ENCODE measurements around the gene FOCAD.

FOCAD gene

GRCh38 chr9:20990867-20991266 lies 306.8 kb downstream of the FOCAD start:
- H4K20me1 ChIP-seq (ENCODE audit: insufficient read depth, low read length, poor library complexity, severe bottlenecking): no peaks in the 10 kb centered on the region
- no peak overlapping the region for H3K9ac ChIP-seq (ENCODE audit: low read depth, low read length, poor library complexity, severe bottlenecking)
- H3F3A ChIP-seq (ENCODE audit: low read depth): no peaks in the 10 kb centered on the region
- H2AFZ ChIP-seq (ENCODE audit: low read length): no peak overlapping the region
- H3K36me3 ChIP-seq (ENCODE audit: insufficient read depth, low read length): peaks cover 21% of the 10 kb centered on the region
- no peaks in the 10 kb centered on the region for H3K9me3 ChIP-seq (ENCODE audit: insufficient read depth, low read depth, low read length)
- no peaks in the 10 kb centered on the region for H3K4me1 ChIP-seq (ENCODE audit: insufficient read depth, low read length, poor library complexity, severe bottlenecking)
- no peaks in the 10 kb centered on the region for H3K27me3 ChIP-seq (ENCODE audit: insufficient read depth, low read length, poor library complexity, severe bottlenecking)
- no peaks in the 10 kb centered on the region for H3K9me2 ChIP-seq (replicated peaks; ENCODE audit: low read depth, low read length)
- TF ChIP-seq EZH2phosphoT487 (IDR thresholded peaks at IDR 0.05; ENCODE audit: borderline replicate concordance) (no peak), CTCF (conservative IDR thresholded peaks at IDR 0.05; ENCODE audit: low read length) (no peak)
- no peaks in the 10 kb centered on the region for H3K79me2 ChIP-seq (ENCODE audit: insufficient read depth, low read length)
- no peak overlapping the region for H3K4me3 ChIP-seq (ENCODE audit: low read length, poor library complexity, severe bottlenecking)
- H3K4me2 ChIP-seq (ENCODE audit: low read depth, low read length, poor library complexity, severe bottlenecking): no peak overlapping the region

- no peaks in the 10 kb centered on the region for H3F3A ChIP-seq (ENCODE audit: low read depth)
- no peak overlapping the region for H3K4me2 ChIP-seq (ENCODE audit: low read depth, low read length, poor library complexity, severe bottlenecking)
These were observed 310.4 kb downstream of the FOCAD start for GRCh38 chr9:20994486-20994885.

GRCh38 chr9:20995616-20996015 lies 311.6 kb downstream of the FOCAD start:
- Histone ChIP-seq H3F3A (ENCODE audit: low read depth) (no peaks in the 10 kb centered on the region), H3K4me1 (ENCODE audit: insufficient read depth, low read length, poor library complexity, severe bottlenecking) (peaks cover 14% of the 10 kb centered on the region), H3K4me3 (ENCODE audit: low read length, poor library complexity, severe bottlenecking) (no peak overlapping the region), H3K9me3 (ENCODE audit: insufficient read depth, low read depth, low read length) (peaks cover 6% of the 10 kb centered on the region), H3K36me3 (ENCODE audit: insufficient read depth, low read length) (peaks cover 6% of the 10 kb centered on the region), H3K9ac (ENCODE audit: low read depth, low read length, poor library complexity, severe bottlenecking) (no peak overlapping the region), H3K27me3 (ENCODE audit: insufficient read depth, low read length, poor library complexity, severe bottlenecking) (no peaks in the 10 kb centered on the region), H3K4me2 (ENCODE audit: low read depth, low read length, poor library complexity, severe bottlenecking) (no peak overlapping the region), H3K9me2 (replicated peaks; ENCODE audit: low read depth, low read length) (no peaks in the 10 kb centered on the region), H4K20me1 (ENCODE audit: insufficient read depth, low read length, poor library complexity, severe bottlenecking) (no peaks in the 10 kb centered on the region), H2AFZ (ENCODE audit: low read length) (no peak overlapping the region), H3K79me2 (ENCODE audit: insufficient read depth, low read length) (no peaks in the 10 kb centered on the region)
- TF ChIP-seq CTCF (conservative IDR thresholded peaks at IDR 0.05; ENCODE audit: low read length): no peak
- TF ChIP-seq EZH2phosphoT487 (IDR thresholded peaks at IDR 0.05; ENCODE audit: borderline replicate concordance): no peak

More at GRCh38 chr9:20994486-20994885, 310.4 kb downstream of the FOCAD start:
- H3K4me3 ChIP-seq (ENCODE audit: low read length, poor library complexity, severe bottlenecking): no peak overlapping the region
- no peak overlapping the region for H2AFZ ChIP-seq (ENCODE audit: low read length)
- H3K79me2 ChIP-seq (ENCODE audit: insufficient read depth, low read length): no peaks in the 10 kb centered on the region
- no peak overlapping the region for H3K9ac ChIP-seq (ENCODE audit: low read depth, low read length, poor library complexity, severe bottlenecking)
- H3K4me1 ChIP-seq (ENCODE audit: insufficient read depth, low read length, poor library complexity, severe bottlenecking): peaks cover 14% of the 10 kb centered on the region
- TF ChIP-seq CTCF (conservative IDR thresholded peaks at IDR 0.05; ENCODE audit: low read length) (no peak), EZH2phosphoT487 (IDR thresholded peaks at IDR 0.05; ENCODE audit: borderline replicate concordance) (no peak)
- peaks cover 12% of the 10 kb centered on the region for H3K36me3 ChIP-seq (ENCODE audit: insufficient read depth, low read length)
- no peaks in the 10 kb centered on the region for H3K9me2 ChIP-seq (replicated peaks; ENCODE audit: low read depth, low read length)
- H4K20me1 ChIP-seq (ENCODE audit: insufficient read depth, low read length, poor library complexity, severe bottlenecking): no peaks in the 10 kb centered on the region
- no peaks in the 10 kb centered on the region for H3K9me3 ChIP-seq (ENCODE audit: insufficient read depth, low read depth, low read length)
- H3K27me3 ChIP-seq (ENCODE audit: insufficient read depth, low read length, poor library complexity, severe bottlenecking): no peaks in the 10 kb centered on the region
